PFSK-1 (cell line): ENCODE data around the gene KCNT2.

Source experiments
- FOXP2 ChIP-seq: optimal IDR thresholded peaks from 2 replicates; pipeline ENCODE3; 2011; ENCODE audit warnings: borderline replicate concordance, control low read depth, inconsistent platforms; ENCODE audit not compliant: insufficient read depth; ENCODE audit errors: extremely low read length, extremely low read depth
- POLR2AphosphoS5 ChIP-seq: IDR thresholded peaks from 2 replicates; pipeline ENCODE4 v1.6.1; 2012; ENCODE audit warnings: low read depth, mild to moderate bottlenecking, control low read depth, low read length, moderate library complexity
- SIN3A ChIP-seq: IDR thresholded peaks from 2 replicates; pipeline ENCODE4 v1.6.1; 2012; ENCODE audit warnings: mild to moderate bottlenecking, low read length, moderate library complexity, borderline replicate concordance; ENCODE audit not compliant: insufficient read depth
- TAF1 ChIP-seq: IDR thresholded peaks from 2 replicates; pipeline ENCODE4 v1.6.1; 2012; ENCODE audit warnings: low read length, control low read depth, borderline replicate concordance; ENCODE audit not compliant: insufficient read depth
- TF ChIP-seq, protein P1 (sequence below), 2 experiments: IDR thresholded peaks; 2 replicates each; pipeline versions ENCODE4 v1.6.1 to v1.8.0; 2011 to 2012; ENCODE audit warnings: low read depth in 2 of 2, low read length in 2 of 2, control low read depth in 1 of 2, inconsistent platforms in 1 of 2, mild to moderate bottlenecking in 1 of 2, moderate library complexity in 1 of 2; ENCODE audit not compliant: insufficient read depth in 1 of 2

KCNT2 gene

DNA sequence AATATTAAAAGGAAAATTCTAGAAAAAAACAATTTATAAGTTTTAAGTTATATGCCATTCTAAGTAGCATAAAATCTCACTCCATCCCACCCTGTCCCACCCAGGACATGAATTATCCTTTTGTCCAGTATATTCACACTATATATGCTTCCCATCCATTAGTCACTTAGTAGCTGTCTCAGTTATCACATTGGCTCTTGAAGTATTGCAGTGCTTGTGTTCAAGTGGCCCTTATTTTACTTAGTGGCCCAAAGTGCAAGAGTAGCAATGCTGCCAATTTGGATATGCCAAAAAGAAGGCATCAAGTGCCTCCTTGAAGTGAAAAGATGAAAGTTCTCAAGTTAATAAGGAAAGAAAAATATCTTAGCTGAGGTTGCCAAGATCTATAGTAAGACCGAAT, 192.3 kb downstream of the KCNT2 start:
- no peak for TF ChIP-seq FOXP2
- TF ChIP-seq, protein P1, sequence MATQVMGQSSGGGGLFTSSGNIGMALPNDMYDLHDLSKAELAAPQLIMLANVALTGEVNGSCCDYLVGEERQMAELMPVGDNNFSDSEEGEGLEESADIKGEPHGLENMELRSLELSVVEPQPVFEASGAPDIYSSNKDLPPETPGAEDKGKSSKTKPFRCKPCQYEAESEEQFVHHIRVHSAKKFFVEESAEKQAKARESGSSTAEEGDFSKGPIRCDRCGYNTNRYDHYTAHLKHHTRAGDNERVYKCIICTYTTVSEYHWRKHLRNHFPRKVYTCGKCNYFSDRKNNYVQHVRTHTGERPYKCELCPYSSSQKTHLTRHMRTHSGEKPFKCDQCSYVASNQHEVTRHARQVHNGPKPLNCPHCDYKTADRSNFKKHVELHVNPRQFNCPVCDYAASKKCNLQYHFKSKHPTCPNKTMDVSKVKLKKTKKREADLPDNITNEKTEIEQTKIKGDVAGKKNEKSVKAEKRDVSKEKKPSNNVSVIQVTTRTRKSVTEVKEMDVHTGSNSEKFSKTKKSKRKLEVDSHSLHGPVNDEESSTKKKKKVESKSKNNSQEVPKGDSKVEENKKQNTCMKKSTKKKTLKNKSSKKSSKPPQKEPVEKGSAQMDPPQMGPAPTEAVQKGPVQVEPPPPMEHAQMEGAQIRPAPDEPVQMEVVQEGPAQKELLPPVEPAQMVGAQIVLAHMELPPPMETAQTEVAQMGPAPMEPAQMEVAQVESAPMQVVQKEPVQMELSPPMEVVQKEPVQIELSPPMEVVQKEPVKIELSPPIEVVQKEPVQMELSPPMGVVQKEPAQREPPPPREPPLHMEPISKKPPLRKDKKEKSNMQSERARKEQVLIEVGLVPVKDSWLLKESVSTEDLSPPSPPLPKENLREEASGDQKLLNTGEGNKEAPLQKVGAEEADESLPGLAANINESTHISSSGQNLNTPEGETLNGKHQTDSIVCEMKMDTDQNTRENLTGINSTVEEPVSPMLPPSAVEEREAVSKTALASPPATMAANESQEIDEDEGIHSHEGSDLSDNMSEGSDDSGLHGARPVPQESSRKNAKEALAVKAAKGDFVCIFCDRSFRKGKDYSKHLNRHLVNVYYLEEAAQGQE (IDR thresholded peaks at IDR 0.05; ENCODE audit: insufficient read depth in 1 of 2, low read depth in 2 of 2, low read length in 2 of 2): no peak

DNA sequence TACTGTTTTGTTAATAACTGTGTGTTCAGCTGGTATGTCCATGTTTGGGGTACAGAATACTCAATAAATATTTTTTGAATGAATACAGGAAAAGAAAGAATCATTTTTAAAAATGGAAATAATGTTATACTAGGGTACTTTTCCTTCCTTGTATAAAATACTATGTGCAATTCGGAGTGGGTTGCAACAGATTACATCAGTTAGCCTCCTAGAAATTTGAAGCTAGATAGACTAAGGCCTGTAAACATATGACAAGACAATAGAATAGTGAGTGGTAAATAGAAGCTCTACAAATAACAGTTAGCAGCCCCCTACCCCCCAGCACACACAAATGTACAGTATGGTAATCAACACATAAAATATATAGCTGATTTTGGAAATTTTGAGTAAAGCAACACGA, 195.9 kb downstream of the KCNT2 start:
- TF ChIP-seq, protein P1 (IDR thresholded peaks at IDR 0.05; ENCODE audit: insufficient read depth in 1 of 2, low read depth in 2 of 2, low read length in 2 of 2): no peak
- TF ChIP-seq TAF1 (no peak), FOXP2 (no peak), SIN3A (no peak), POLR2AphosphoS5 (no peak)

DNA sequence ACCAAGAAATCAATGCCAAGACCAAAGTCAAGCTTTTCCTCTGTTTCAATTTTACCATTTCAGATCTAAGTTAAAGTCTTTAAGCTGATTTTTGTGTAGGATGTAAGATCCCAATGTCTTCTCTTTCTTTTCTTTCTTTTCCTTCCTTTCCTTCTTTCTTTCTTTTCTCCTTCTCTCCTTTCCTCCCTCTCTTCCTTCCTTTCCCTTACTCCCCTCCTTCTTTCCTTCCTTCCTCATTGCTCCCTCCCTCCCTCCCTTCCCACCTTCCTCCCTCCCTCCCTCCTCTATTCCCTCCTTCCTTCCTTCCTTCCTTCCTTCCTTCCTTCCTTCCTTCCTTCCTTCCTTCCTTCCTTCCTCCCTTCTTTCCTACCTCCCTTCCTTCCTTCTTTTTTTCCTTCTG, 197.5 kb downstream of the KCNT2 start:
- TF ChIP-seq FOXP2 (no peak), SIN3A (no peak), TAF1 (no peak), POLR2AphosphoS5 (no peak)
- TF ChIP-seq, protein P1 (IDR thresholded peaks at IDR 0.05; ENCODE audit: insufficient read depth in 1 of 2, low read depth in 2 of 2, low read length in 2 of 2): no peak

DNA sequence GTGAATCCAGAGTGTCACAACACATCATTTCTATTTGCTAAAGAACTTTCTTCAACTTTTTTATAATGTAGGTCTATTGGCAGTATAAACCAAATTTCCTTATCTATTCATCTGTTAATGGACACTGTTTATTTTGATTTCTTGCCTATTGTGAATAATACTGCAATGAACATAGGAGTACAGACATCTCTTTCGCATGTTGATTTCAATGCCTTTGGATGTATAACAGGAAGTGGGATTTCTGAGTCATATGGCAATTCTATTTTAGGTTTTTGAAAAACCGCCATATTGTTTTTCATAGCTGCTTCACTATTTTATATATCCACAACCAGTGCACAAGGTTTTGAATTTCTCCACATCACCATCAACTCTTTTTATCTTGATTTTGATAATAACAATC, 198.7 kb downstream of the KCNT2 start:
- TF ChIP-seq POLR2AphosphoS5 (no peak), TAF1 (no peak), FOXP2 (no peak), SIN3A (no peak)
- TF ChIP-seq, protein P1 (IDR thresholded peaks at IDR 0.05; ENCODE audit: insufficient read depth in 1 of 2, low read depth in 2 of 2, low read length in 2 of 2): no peak

DNA sequence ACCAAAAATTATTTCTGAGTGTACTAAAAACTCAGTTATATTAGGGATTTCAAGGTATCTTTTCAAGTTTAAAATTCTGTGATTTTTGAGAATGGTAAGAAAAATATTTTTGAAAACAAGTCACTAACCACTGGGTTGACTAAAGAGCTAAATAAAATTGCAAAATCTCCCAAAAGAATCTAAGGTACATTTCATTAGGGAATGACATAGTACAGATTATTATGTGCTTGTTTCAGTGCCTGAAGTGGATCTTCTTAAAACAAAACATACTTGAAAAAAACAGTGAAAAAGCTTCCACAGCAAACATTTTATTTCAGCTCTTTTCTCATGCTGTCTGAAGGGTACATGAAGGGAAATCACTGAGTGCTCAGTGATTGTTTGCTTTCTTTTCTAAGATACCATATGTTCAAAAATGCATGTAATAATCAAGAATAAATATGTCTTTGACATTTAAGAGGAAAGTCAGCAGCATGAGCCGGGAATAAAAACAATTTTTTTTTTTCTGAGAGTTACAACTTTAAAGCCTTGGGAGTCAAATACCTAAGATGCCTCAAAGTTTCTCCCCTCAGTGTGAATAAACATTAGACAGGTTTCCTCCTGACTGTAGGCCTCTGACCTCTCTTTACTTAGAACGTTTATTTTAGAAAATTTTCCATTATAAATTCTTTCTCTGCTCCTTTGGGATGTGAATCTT, 200.7 kb downstream of the KCNT2 start:
- no peak for TF ChIP-seq TAF1
- TF ChIP-seq, protein P1 (IDR thresholded peaks at IDR 0.05; ENCODE audit: insufficient read depth in 1 of 2, low read depth in 2 of 2, low read length in 2 of 2): no peak
- no peak for TF ChIP-seq FOXP2
- no peak for TF ChIP-seq SIN3A
- no peak for TF ChIP-seq POLR2AphosphoS5
